Smooth muscle cell of the umbilical artery (primary cell): ENCODE measurements around the gene TRIM50. TPM values are rescaled to one million over a fixed set of nuclear protein-coding genes. Genes with fewer than 3 reads are reported as not detected.

Experiments
- total RNA-seq: library from RNA; depleted of rRNA; stranded (reverse); fragments of >200 nt; gene quantifications from 2 replicates; pipeline ENCODE4 v1.2.3, GENCODE V29; 2014

TRIM50 gene
- not detected in 2 replicates for total RNA-seq

GRCh38 chr7:73327922-73328321 lies at the start of gene TRIM50, which contains the start of gene FKBP6:
TRIM50 (minus strand) TSS chr7:73328082; CDS start chr7:73324787, 3,295 bp downstream.
FKBP6 (plus strand) TSS chr7:73328161; CDS start chr7:73328429, 268 bp downstream.

GRCh38 chr7:73308665-73309214 lies 19.1 kb downstream of the TRIM50 start, which contains the start of gene NSUN5:
NSUN5 (minus strand) TSS chr7:73308826; CDS start chr7:73308790, 36 bp downstream.

Other genes starting within 250 kb of the TRIM50 start
- gene SPDYE9, start 242.0 kb downstream of the TRIM50 start, total RNA-seq: not detected in 2 replicates
- 14.8 and 16.1 TPM in 2 replicates for gene NSUN5, start 19.3 kb downstream of the TRIM50 start, total RNA-seq
- gene FKBP6, start 79 bp upstream of the TRIM50 start, total RNA-seq: not detected in 2 replicates
- gene FZD9, start 105.7 kb upstream of the TRIM50 start, total RNA-seq: 0.89 and 0.92 TPM in 2 replicates
- 48.7 and 66.7 TPM in 2 replicates for gene BAZ1B, start 194.2 kb upstream of the TRIM50 start, total RNA-seq
- gene BCL7B, start 229.6 kb upstream of the TRIM50 start, total RNA-seq: 14.8 and 18.6 TPM in 2 replicates